ENCODE measurements around the gene NDUFA11.

The NDUFA11 gene

GRCh38 chr19:5932609-5933262 lies 29.1 kb upstream of the NDUFA11 start:
- no peak for DNase-seq (ENCODE audit: extremely low read depth in 1 of 2, low read depth in 1 of 2)

DNA sequence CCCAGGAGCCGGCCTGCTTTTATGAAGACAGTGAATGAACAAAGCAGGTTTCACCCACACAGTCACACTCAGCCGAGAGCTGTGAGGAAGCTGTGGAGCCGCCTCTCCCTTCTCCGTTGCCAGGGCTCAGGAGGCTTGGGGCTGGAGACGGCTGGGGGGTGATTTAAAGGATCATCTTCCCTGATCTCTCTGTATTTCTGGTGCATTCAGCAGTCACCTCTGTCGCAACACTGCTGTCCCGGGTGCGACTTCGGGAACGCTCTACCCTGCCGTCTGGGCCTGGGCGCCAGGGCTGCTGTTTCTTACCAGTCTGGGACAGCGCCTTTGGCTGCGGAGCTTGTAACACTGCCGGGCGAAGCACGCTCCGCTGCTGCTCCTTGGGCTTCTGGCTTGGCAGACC lies 28.6 kb upstream of the NDUFA11 start:
- DNase-seq (ENCODE audit: extremely low read depth in 1 of 2, low read depth in 1 of 2) = no peak

DNA sequence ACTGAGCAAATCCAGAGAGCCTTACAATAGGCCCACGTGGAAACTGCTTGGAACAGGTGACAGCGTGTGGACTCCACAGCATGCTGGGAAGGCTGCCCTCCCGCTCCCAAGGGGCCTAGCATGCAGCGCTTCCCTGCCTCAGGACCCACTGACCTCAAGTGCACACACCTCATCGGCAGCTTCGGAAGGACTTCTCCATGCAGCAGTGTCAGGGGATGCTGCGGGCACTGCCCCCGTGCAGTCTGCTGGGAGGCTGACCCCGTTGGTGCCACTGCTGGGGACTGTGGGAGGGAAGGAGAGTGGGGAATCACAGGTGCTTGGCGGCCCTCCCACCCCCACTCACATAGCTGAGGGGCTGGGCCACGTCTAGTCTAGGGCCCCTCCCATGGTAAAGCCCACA lies 27.7 kb upstream of the NDUFA11 start:
- no peak for DNase-seq (ENCODE audit: extremely low read depth in 1 of 2, low read depth in 1 of 2)

- no peak for DNase-seq (ENCODE audit: extremely low read depth in 1 of 2, low read depth in 1 of 2)
Measured at GRCh38 chr19:5929625-5930024, 26.0 kb upstream of the NDUFA11 start.

GRCh38 chr19:5929179-5929578 lies 25.6 kb upstream of the NDUFA11 start:
- DNase-seq (ENCODE audit: extremely low read depth in 1 of 2, low read depth in 1 of 2) = no peak

DNA sequence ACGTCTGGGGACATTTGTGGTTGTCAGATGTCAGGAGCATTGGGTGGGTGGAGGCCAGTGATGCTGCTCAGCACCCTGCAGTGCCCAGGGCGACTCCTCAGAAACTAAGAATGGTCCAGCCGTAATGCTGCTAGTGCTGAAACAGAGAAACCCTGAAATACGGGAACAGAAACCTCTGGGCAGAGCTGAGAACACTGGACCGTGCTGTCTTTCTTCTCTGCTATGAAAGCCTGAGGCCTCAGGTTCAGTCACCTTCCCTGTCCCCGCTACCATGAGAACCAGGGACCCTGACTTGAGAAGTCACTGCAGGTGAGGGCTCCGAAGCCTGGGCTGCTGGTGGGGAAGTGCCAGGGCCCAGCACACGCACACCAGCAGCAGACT lies 23.8 kb upstream of the NDUFA11 start:
- no peak for DNase-seq (ENCODE audit: extremely low read depth in 1 of 2, low read depth in 1 of 2)

- DNase-seq (ENCODE audit: extremely low read depth in 1 of 2, low read depth in 1 of 2) = no peak
Measured at GRCh38 chr19:5926641-5927440, 23.3 kb upstream of the NDUFA11 start.

DNA sequence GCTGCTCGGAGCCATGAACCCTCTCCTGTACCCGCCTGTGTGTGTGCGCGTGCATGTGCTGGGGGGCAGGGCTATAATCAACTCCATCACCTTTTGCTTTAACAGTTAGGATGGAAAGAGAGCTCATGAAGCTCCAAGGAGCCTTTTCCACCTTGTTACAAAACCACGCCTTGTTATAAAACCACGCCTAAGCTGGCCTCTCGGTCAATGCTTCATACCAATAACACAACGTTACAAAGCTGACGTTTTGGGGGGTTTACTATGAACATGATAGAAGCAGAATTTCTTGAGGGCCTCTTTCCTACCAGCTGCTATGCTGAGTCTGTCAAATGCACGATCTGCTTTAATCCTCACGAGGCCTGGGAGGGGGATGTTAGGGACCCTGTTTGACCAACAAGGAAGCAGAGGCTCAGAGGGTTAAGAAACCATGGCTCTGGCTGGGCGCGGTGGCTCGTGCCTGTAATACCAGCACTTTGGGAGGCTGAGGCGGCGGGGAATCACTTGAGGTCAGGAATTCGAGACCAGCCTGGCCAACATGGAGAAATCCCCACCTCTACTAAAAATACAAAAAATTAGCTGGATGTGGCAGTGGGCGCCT lies 22.3 kb upstream of the NDUFA11 start:
- no peak for DNase-seq (ENCODE audit: extremely low read depth in 1 of 2, low read depth in 1 of 2)

DNA sequence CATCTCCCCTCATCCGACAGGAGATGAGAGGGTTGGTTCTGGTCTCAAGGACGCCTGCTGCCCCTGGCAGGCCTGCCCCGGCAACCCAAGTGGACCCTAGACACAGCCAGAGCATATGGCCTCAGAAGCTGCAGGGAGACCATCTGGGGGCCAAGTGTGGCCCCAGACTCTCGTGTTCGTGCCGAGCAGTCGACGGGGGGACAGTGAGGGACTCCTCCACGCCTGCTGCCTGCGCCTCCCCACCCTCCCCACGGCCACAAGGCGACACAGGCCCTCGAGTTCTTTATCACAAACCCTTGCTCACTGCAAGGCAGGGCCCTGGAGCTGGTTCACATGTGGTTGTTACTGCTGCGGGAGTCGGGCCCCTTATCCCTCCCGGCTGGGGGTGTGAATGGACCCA lies 19.8 kb upstream of the NDUFA11 start:
- DNase-seq (ENCODE audit: extremely low read depth in 1 of 2, low read depth in 1 of 2) = no peak

GRCh38 chr19:5922161-5922545 lies 18.6 kb upstream of the NDUFA11 start:
- DNase-seq (ENCODE audit: extremely low read depth in 1 of 2, low read depth in 1 of 2) = no peak

- no peak for DNase-seq (ENCODE audit: extremely low read depth in 1 of 2, low read depth in 1 of 2)
Measured at GRCh38 chr19:5921516-5922160, 18.0 kb upstream of the NDUFA11 start.

- DNase-seq (ENCODE audit: extremely low read depth in 1 of 2, low read depth in 1 of 2) = no peak
Measured at GRCh38 chr19:5918463-5919079, 15.0 kb upstream of the NDUFA11 start.

GRCh38 chr19:5917431-5918107 lies 14.0 kb upstream of the NDUFA11 start:
- DNase-seq (ENCODE audit: extremely low read depth in 1 of 2, low read depth in 1 of 2) = no peak

GRCh38 chr19:5916181-5916708 lies 12.7 kb upstream of the NDUFA11 start:
- no peak for DNase-seq (ENCODE audit: extremely low read depth in 1 of 2, low read depth in 1 of 2)

- no peak for DNase-seq (ENCODE audit: extremely low read depth in 1 of 2, low read depth in 1 of 2)
Measured at GRCh38 chr19:5915782-5916165, 12.2 kb upstream of the NDUFA11 start.

GRCh38 chr19:5914946-5915781 lies 11.6 kb upstream of the NDUFA11 start:
- DNase-seq (ENCODE audit: extremely low read depth in 1 of 2, low read depth in 1 of 2) = no peak

DNA sequence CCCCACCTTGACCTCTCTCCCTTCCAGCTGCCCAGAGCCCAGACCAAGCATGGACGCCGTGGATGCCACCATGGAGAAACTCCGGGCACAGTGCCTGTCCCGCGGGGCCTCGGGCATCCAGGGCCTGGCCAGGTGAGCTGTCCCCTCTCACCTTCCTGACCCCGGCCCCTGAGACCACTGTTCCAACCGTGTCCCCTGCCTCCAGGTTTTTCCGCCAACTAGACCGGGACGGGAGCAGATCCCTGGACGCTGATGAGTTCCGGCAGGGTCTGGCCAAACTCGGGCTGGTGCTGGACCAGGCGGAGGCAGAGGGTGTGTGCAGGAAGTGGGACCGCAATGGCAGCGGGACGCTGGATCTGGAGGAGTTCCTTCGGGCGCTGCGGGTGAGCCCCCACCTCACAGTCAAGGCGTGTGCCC lies 10.8 kb upstream of the NDUFA11 start:
- DNase-seq (ENCODE audit: extremely low read depth in 1 of 2, low read depth in 1 of 2) = no peak

- DNase-seq (ENCODE audit: extremely low read depth in 1 of 2, low read depth in 1 of 2) = no peak
Measured at GRCh38 chr19:5913739-5914357, 10.3 kb upstream of the NDUFA11 start, which contains the start of gene CAPS. CAPS (plus strand) TSS chr19:5914254; CDS start chr19:5914407, 153 bp downstream.

- DNase-seq (ENCODE audit: extremely low read depth in 1 of 2, low read depth in 1 of 2) = no peak
Measured at GRCh38 chr19:5911366-5911765, 7.8 kb upstream of the NDUFA11 start.

Data from stimulated activated CD8-positive, alpha-beta memory T cell treated with anti-CD3 and anti-CD28 coated beads, Interleukin-7, amount 100 ng/mL, for 48 hours (primary cell).